HEK293 (cell line): ENCODE data around the gene TMEM252.

Experiments
- CTCF ChIA-PET: fragments of 350-600 bp; formaldehyde crosslinking; extraction: SDS; loops from one replicate; lab custom pipeline; 2021; ENCODE audit warnings: antibody characterized with exemption; lab: Yijun Ruan, JAX
- POLR2A ChIA-PET: fragments of 300-600 bp; formaldehyde crosslinking; extraction: SDS; loops from one replicate; lab custom pipeline; 2020; ENCODE audit warnings: antibody characterized with exemption, inconsistent platforms; lab: Yijun Ruan, JAX
- H3K27ac ChIP-seq: fragments of 200-500 bp; sonication (Bioruptor generic); 2 replicates; pipeline ENCODE4 v1.5.1; 2014; ENCODE audit warnings: low read depth, low read length, control low read depth, inconsistent platforms; ENCODE audit errors: extremely low read depth
- H3K36me3 ChIP-seq, 2 experiments: fragments of 200-500 bp in 1 of 2; sonication (Bioruptor generic) in 1 of 2; 1 replicate in 1 of 2; 2 replicates in 1 of 2; pipeline ENCODE4 v1.5.1; 2014 to 2017; ENCODE audit warnings: inconsistent platforms in 2 of 2, low read length in 2 of 2; ENCODE audit not compliant: control insufficient read depth in 2 of 2, insufficient read depth in 1 of 2
- H3K4me1 ChIP-seq: fragments of 200-500 bp; sonication (Bioruptor generic); 2 replicates; pipeline ENCODE4 v1.5.1; 2014; ENCODE audit warnings: mild to moderate bottlenecking, low read length, inconsistent platforms; ENCODE audit not compliant: control insufficient read depth, insufficient read depth
- H3K4me3 ChIP-seq: 2 replicates; pipeline ENCODE4 v1.5.1; 2011; ENCODE audit warnings: low read depth, mild to moderate bottlenecking, control low read depth, low read length, moderate library complexity
- H3K9me3 ChIP-seq: fragments of 200-500 bp; sonication (Bioruptor generic); 2 replicates; pipeline ENCODE4 v1.5.1; 2014; ENCODE audit warnings: low read depth, low read length, inconsistent platforms; ENCODE audit not compliant: control insufficient read depth, insufficient read depth
- GLIS2 ChIP-seq: fragments of 450-650 bp; formaldehyde crosslinking; IDR thresholded peaks from 2 replicates; pipeline ENCODE4 v1.5.1; 2016; ENCODE audit warnings: missing biosample characterization, missing genetic modification characterization
- KLF16 ChIP-seq: fragments of 450-650 bp; formaldehyde crosslinking; IDR thresholded peaks from 2 replicates; pipeline ENCODE4 v1.5.1; 2017; ENCODE audit warnings: missing biosample characterization, missing genetic modification characterization
- ZBTB20 ChIP-seq: fragments of 450-650 bp; formaldehyde crosslinking; IDR thresholded peaks from 2 replicates; pipeline ENCODE4 v1.5.1; 2016; ENCODE audit warnings: missing biosample characterization, missing genetic modification characterization
- ZBTB8A ChIP-seq: fragments of 450-650 bp; formaldehyde crosslinking; IDR thresholded peaks from 2 replicates; pipeline ENCODE4 v1.5.1; 2016; ENCODE audit warnings: missing biosample characterization, missing genetic modification characterization
- ZNF211 ChIP-seq: fragments of 450-650 bp; formaldehyde crosslinking; IDR thresholded peaks from 2 replicates; pipeline ENCODE4 v1.5.1; 2016; ENCODE audit warnings: low read depth, missing biosample characterization, missing genetic modification characterization
- ZNF324 ChIP-seq: fragments of 450-650 bp; formaldehyde crosslinking; IDR thresholded peaks from 2 replicates; pipeline ENCODE4 v1.5.1; 2016; ENCODE audit warnings: missing biosample characterization, missing genetic modification characterization
- ZNF521 ChIP-seq: fragments of 450-650 bp; formaldehyde crosslinking; IDR thresholded peaks from 2 replicates; pipeline ENCODE4 v1.5.1; 2017; ENCODE audit warnings: missing biosample characterization, mild to moderate bottlenecking, missing genetic modification characterization
- ZNF623 ChIP-seq: fragments of 450-650 bp; formaldehyde crosslinking; IDR thresholded peaks from 2 replicates; pipeline ENCODE4 v1.5.1; 2016; ENCODE audit warnings: missing biosample characterization, missing genetic modification characterization
- ZNF654 ChIP-seq: fragments of 450-650 bp; formaldehyde crosslinking; IDR thresholded peaks from 2 replicates; pipeline ENCODE4 v1.5.1; 2016; ENCODE audit warnings: low read depth, missing biosample characterization, missing genetic modification characterization
- ZNF670 ChIP-seq: fragments of 450-650 bp; formaldehyde crosslinking; IDR thresholded peaks from 2 replicates; pipeline ENCODE4 v1.5.1; 2016; ENCODE audit warnings: missing biosample characterization, missing genetic modification characterization, low read depth
- ZNF747 ChIP-seq: fragments of 450-650 bp; formaldehyde crosslinking; IDR thresholded peaks from 2 replicates; pipeline ENCODE4 v1.5.1; 2016; ENCODE audit warnings: missing biosample characterization, missing genetic modification characterization
- ZNF768 ChIP-seq: fragments of 450-650 bp; formaldehyde crosslinking; IDR thresholded peaks from 2 replicates; pipeline ENCODE4 v1.5.1; 2018; ENCODE audit warnings: missing biosample characterization, mild to moderate bottlenecking, missing genetic modification characterization
- TF ChIP-seq, protein P1 (sequence below): fragments of 450-650 bp; formaldehyde crosslinking; IDR thresholded peaks from 2 replicates; pipeline ENCODE4 v1.5.1; 2016; ENCODE audit warnings: missing biosample characterization, missing genetic modification characterization
- TF ChIP-seq, protein P2 (sequence below): fragments of 450-650 bp; formaldehyde crosslinking; conservative IDR thresholded peaks from 2 replicates; pipeline ENCODE4 v1.5.1; 2016; ENCODE audit warnings: low read depth, missing biosample characterization, missing genetic modification characterization
- TF ChIP-seq, protein P3 (sequence below): fragments of 450-650 bp; formaldehyde crosslinking; IDR thresholded peaks from 2 replicates; pipeline ENCODE4 v1.5.1; 2016; ENCODE audit warnings: missing biosample characterization, missing genetic modification characterization

TMEM252 gene

DNA sequence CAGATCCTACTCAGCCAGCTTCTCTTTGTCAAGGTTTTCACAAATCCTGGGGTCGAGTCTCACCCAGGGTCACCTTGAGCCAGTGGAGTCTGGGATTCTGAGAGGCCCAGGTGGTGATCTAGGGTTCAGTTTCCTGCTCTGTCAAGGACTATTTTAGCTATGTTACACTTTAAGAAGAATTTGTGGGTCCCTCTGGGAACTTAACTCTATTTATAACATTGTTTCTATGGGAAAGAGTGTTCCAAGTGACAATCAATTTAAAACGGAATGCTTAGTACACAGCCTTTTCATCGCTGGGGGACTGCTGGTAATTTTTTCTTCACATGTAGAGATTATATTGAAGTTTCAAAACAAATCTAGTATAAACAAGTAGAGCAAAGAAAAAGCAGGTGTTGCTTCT, 26.9 kb upstream of the TMEM252 start:
- TF ChIP-seq ZBTB8A = no peak
- TF ChIP-seq, protein P1, sequence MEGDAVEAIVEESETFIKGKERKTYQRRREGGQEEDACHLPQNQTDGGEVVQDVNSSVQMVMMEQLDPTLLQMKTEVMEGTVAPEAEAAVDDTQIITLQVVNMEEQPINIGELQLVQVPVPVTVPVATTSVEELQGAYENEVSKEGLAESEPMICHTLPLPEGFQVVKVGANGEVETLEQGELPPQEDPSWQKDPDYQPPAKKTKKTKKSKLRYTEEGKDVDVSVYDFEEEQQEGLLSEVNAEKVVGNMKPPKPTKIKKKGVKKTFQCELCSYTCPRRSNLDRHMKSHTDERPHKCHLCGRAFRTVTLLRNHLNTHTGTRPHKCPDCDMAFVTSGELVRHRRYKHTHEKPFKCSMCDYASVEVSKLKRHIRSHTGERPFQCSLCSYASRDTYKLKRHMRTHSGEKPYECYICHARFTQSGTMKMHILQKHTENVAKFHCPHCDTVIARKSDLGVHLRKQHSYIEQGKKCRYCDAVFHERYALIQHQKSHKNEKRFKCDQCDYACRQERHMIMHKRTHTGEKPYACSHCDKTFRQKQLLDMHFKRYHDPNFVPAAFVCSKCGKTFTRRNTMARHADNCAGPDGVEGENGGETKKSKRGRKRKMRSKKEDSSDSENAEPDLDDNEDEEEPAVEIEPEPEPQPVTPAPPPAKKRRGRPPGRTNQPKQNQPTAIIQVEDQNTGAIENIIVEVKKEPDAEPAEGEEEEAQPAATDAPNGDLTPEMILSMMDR (tag by site-specific recombination) = no peak
- TF ChIP-seq ZNF670 (tag by site-specific recombination) = no peak
- no peak for TF ChIP-seq ZNF324 (tag by site-specific recombination)
- TF ChIP-seq ZNF768 (tag by site-specific recombination) = no peak
- TF ChIP-seq ZNF747 (tag by site-specific recombination) = no peak
- no peak for TF ChIP-seq KLF16 (tag by site-specific recombination)
- no peak for TF ChIP-seq ZNF521 (tag by site-specific recombination)
- TF ChIP-seq ZNF623 = no peak
- TF ChIP-seq GLIS2 (tag by site-specific recombination) = no peak
- Histone ChIP-seq H3K9me3 (no peaks in the 10 kb centered on the region), H3K4me1 (no peaks in the 10 kb centered on the region), H3K4me3 (no peak overlapping the region), H3K36me3 (no peaks in the 10 kb centered on the region), H3K27ac (no peak overlapping the region)
- CTCF ChIA-PET = interaction anchor here (0.5 to 4.5 kb wide), 27 partner anchors 8 to 988 kb away, joined by 3 to 45 read pairs (median 5); partner anchors contain the start of gene TMEM252
- POLR2A ChIA-PET = no interaction called here

DNA sequence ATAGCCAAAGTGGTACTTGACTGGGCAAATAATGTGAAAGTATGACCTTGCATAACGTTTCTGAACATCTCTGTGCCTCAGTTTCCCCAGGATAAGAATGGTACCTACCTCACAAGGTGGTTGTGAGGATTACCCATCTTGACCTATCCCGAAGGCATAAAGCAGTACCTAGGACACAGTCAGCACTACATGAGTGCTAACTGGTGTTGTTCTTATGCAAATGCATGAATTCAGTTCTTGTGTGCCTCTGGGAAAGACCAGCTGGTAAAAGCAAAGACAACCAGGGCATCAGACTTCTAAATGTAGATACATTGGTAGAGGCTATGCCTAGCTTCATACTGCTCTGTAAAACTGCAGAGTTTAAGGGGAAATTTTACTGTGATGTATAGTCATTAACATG, 21.8 kb upstream of the TMEM252 start:
- no peaks in the 10 kb centered on the region for H3K36me3 ChIP-seq
- no peak for TF ChIP-seq ZNF211 (tag by site-specific recombination)
- no peak for TF ChIP-seq ZNF654 (tag by site-specific recombination)
- TF ChIP-seq, protein P2, sequence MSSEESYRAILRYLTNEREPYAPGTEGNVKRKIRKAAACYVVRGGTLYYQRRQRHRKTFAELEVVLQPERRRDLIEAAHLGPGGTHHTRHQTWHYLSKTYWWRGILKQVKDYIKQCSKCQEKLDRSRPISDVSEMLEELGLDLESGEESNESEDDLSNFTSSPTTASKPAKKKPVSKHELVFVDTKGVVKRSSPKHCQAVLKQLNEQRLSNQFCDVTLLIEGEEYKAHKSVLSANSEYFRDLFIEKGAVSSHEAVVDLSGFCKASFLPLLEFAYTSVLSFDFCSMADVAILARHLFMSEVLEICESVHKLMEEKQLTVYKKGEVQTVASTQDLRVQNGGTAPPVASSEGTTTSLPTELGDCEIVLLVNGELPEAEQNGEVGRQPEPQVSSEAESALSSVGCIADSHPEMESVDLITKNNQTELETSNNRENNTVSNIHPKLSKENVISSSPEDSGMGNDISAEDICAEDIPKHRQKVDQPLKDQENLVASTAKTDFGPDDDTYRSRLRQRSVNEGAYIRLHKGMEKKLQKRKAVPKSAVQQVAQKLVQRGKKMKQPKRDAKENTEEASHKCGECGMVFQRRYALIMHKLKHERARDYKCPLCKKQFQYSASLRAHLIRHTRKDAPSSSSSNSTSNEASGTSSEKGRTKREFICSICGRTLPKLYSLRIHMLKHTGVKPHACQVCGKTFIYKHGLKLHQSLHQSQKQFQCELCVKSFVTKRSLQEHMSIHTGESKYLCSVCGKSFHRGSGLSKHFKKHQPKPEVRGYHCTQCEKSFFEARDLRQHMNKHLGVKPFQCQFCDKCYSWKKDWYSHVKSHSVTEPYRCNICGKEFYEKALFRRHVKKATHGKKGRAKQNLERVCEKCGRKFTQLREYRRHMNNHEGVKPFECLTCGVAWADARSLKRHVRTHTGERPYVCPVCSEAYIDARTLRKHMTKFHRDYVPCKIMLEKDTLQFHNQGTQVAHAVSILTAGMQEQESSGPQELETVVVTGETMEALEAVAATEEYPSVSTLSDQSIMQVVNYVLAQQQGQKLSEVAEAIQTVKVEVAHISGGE (tag by site-specific recombination) = no peak
- POLR2A ChIA-PET = no interaction called here
- H3K27ac ChIP-seq = no peak overlapping the region
- H3K9me3 ChIP-seq = no peaks in the 10 kb centered on the region
- H3K4me3 ChIP-seq = no peak overlapping the region
- CTCF ChIA-PET = interaction anchor here (0.7 to 1.8 kb wide), 7 partner anchors 14 to 437 kb away, joined by 3 to 6 read pairs (median 4); partner anchors contain the start of gene TMEM252
- H3K4me1 ChIP-seq = no peaks in the 10 kb centered on the region

DNA sequence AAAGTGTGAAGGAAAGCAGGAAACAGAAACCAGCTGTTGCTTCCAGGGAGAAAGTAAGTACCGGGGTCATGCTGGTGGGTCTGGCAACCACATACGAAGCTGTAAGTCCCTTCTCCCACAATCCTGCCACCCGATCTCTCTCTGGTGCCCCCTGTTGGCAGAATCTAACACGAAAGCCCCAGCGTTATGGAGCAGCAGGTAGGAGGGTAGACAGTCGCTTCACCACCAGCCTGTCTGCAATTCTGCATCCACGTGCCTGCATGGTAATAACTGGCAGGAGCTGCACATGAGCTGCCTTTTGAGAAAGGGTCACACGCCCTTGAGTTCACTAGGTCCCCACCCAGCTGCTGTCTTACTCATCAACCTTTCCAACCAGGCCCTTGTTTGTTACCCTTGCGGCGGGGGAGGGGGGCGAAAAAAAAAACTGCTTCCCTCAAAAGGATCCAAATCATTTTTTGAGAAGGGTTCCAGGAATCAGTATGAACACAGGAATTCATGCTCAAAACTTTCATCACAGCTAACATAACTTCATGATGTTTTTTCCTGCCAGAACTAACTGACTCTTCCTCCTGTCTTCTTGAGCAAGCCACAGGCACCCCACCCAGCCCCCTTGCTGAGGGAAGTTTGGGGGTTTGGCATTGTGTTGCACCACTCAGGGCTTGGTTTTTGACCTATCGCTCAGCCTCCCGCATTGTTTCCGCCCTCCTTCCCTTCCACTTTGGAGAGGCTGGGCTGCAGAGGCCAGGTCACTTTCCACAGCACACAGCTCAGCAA, 19.6 kb upstream of the TMEM252 start:
- no peak overlapping the region for H3K4me3 ChIP-seq
- H3K27ac ChIP-seq = no peak overlapping the region
- ChIA-PET CTCF (interaction anchor here (0.6 to 2.4 kb wide), 18 partner anchors 8 to 758 kb away, joined by 3 to 10 read pairs (median 3); no protein-coding TSS in a partner anchor), POLR2A (no interaction called here)
- TF ChIP-seq, protein P3, sequence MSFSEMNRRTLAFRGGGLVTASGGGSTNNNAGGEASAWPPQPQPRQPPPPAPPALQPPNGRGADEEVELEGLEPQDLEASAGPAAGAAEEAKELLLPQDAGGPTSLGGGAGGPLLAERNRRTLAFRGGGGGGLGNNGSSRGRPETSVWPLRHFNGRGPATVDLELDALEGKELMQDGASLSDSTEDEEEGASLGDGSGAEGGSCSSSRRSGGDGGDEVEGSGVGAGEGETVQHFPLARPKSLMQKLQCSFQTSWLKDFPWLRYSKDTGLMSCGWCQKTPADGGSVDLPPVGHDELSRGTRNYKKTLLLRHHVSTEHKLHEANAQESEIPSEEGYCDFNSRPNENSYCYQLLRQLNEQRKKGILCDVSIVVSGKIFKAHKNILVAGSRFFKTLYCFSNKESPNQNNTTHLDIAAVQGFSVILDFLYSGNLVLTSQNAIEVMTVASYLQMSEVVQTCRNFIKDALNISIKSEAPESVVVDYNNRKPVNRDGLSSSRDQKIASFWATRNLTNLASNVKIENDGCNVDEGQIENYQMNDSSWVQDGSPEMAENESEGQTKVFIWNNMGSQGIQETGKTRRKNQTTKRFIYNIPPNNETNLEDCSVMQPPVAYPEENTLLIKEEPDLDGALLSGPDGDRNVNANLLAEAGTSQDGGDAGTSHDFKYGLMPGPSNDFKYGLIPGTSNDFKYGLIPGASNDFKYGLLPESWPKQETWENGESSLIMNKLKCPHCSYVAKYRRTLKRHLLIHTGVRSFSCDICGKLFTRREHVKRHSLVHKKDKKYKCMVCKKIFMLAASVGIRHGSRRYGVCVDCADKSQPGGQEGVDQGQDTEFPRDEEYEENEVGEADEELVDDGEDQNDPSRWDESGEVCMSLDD (tag by site-specific recombination) = no peak
- TF ChIP-seq ZBTB20 = peak; percentile 32; the same call in 1 of the 2 replicates
- no peaks in the 10 kb centered on the region for H3K36me3 ChIP-seq
- H3K9me3 ChIP-seq = no peaks in the 10 kb centered on the region
- H3K4me1 ChIP-seq = no peaks in the 10 kb centered on the region
